ENCODE results near the gene DNAJC6. TPM values are rescaled to one million over a fixed set of nuclear protein-coding genes. Genes with fewer than 3 reads are reported as not detected.
A peak's percentile ranks its signal among the peaks of the same experiment; 100 is the strongest.

DNAJC6 gene
- total and polyA plus RNA-seq, 2 donors from 2014 or later, result 2.9 to 5.8 TPM

- DNase-seq, result no peak
- no peaks in the 10 kb centered on the region for H3K4me1 ChIP-seq (ENCODE audit: control insufficient read depth in 2 of 3, insufficient read depth in 2 of 3, low read depth in 1 of 3, low read length in 3 of 3)
- intact Hi-C loops (cut with DNase I), result no loop called here
- H3K9me3 ChIP-seq (ENCODE audit: control insufficient read depth in 2 of 3, insufficient read depth in 1 of 3, low read length in 3 of 3), result no peaks in the 10 kb centered on the region
- H3K9ac ChIP-seq (ENCODE audit: low read length in 3 of 3), result no peak overlapping the region
- no peaks in the 10 kb centered on the region for H3K27me3 ChIP-seq (ENCODE audit: control insufficient read depth, insufficient read depth, low read length)
- no peak overlapping the region for H3K4me3 ChIP-seq (ENCODE audit: low read length in 3 of 3)
- no peak for TF ChIP-seq CTCF (IDR thresholded peaks at IDR 0.05; ENCODE audit: borderline replicate concordance, extremely low read depth, insufficient read depth)
- FAIRE-seq, result no peak
- H3K36me3 ChIP-seq (ENCODE audit: control insufficient read depth in 2 of 3, insufficient read depth in 3 of 3, low read length in 3 of 3), result peaks cover 0 to 6% (median 0%) of the 10 kb centered on the region in 3 donors
- no peak overlapping the region for H3K27ac ChIP-seq (ENCODE audit: low read depth in 2 of 2, low read length in 2 of 2)
Measured at GRCh38 chr1:65388908-65389695, 79.8 kb downstream of the DNAJC6 start.

- no peak for TF ChIP-seq CTCF (IDR thresholded peaks at IDR 0.05; ENCODE audit: borderline replicate concordance, extremely low read depth, insufficient read depth)
Measured at GRCh38 chr1:65392497-65392896, 83.2 kb downstream of the DNAJC6 start.

GRCh38 chr1:65393347-65393746, 84.0 kb downstream of the DNAJC6 start:
- H3K4me1 ChIP-seq (ENCODE audit: control insufficient read depth in 2 of 3, insufficient read depth in 2 of 3, low read depth in 1 of 3, low read length in 3 of 3), result no peaks in the 10 kb centered on the region
- no peak for FAIRE-seq
- no peaks in the 10 kb centered on the region for H3K9me3 ChIP-seq (ENCODE audit: control insufficient read depth in 2 of 3, insufficient read depth in 1 of 3, low read length in 3 of 3)
- no peak overlapping the region for H3K4me3 ChIP-seq (ENCODE audit: low read length in 3 of 3)
- no peaks in the 10 kb centered on the region for H3K27me3 ChIP-seq (ENCODE audit: control insufficient read depth, insufficient read depth, low read length)
- no peak overlapping the region for H3K9ac ChIP-seq (ENCODE audit: low read length in 3 of 3)
- DNase-seq, result no peak
- TF ChIP-seq CTCF (IDR thresholded peaks at IDR 0.05; ENCODE audit: borderline replicate concordance, extremely low read depth, insufficient read depth), result no peak
- H3K27ac ChIP-seq (ENCODE audit: low read depth in 2 of 2, low read length in 2 of 2), result no peak overlapping the region
- peaks cover 0 to 6% (median 0%) of the 10 kb centered on the region in 3 donors for H3K36me3 ChIP-seq (ENCODE audit: control insufficient read depth in 2 of 3, insufficient read depth in 3 of 3, low read length in 3 of 3)
- intact Hi-C loops (cut with DNase I), result no loop called here

More at GRCh38 chr1:65392497-65392896, 83.2 kb downstream of the DNAJC6 start:
- peaks cover 0 to 6% (median 0%) of the 10 kb centered on the region in 3 donors for H3K36me3 ChIP-seq (ENCODE audit: control insufficient read depth in 2 of 3, insufficient read depth in 3 of 3, low read length in 3 of 3)
- H3K4me1 ChIP-seq (ENCODE audit: control insufficient read depth in 2 of 3, insufficient read depth in 2 of 3, low read depth in 1 of 3, low read length in 3 of 3), result no peaks in the 10 kb centered on the region
- H3K27ac ChIP-seq (ENCODE audit: low read depth in 2 of 2, low read length in 2 of 2), result no peak overlapping the region
- H3K9ac ChIP-seq (ENCODE audit: low read length in 3 of 3), result no peak overlapping the region
- no peaks in the 10 kb centered on the region for H3K9me3 ChIP-seq (ENCODE audit: control insufficient read depth in 2 of 3, insufficient read depth in 1 of 3, low read length in 3 of 3)
- no peaks in the 10 kb centered on the region for H3K27me3 ChIP-seq (ENCODE audit: control insufficient read depth, insufficient read depth, low read length)
- H3K4me3 ChIP-seq (ENCODE audit: low read length in 3 of 3), result no peak overlapping the region
- DNase-seq, result peak in 1 of 5 donors; percentile 54
- no peak for FAIRE-seq
- intact Hi-C loops (cut with DNase I), result no loop called here
